Keratinocyte (primary cell): ENCODE data around the gene HAAO. TPM values are rescaled to one million over a fixed set of nuclear protein-coding genes. Genes with fewer than 3 reads are reported as not detected.

Experiments used
- DNase-seq: peaks from one replicate; pipeline ENCODE4 v3.0.0-alpha.2; 2011; ENCODE audit warnings: low read depth, missing footprints, low spot score
- FAIRE-seq: peaks from 2 replicates; lab custom pipeline; 2011; peaks lifted over from hg19 to GRCh38; lab: Jason Lieb, UNC
- H2AFZ ChIP-seq: 2 replicates; pipeline ENCODE4 v1.6.0; 2012; ENCODE audit warnings: low read length, control low read depth, inconsistent platforms; ENCODE audit not compliant: control insufficient read depth
- H3K27ac ChIP-seq: 2 replicates; pipeline ENCODE4 v1.5.1; 2011; ENCODE audit warnings: low read length; ENCODE audit not compliant: control insufficient read depth, insufficient read depth
- H3K27me3 ChIP-seq: 3 replicates; pipeline ENCODE4 v1.6.0; 2011; ENCODE audit warnings: low read length; ENCODE audit not compliant: control insufficient read depth, insufficient read depth; ENCODE audit errors: extremely low read depth
- H3K36me3 ChIP-seq, 2 experiments: 2 replicates in 1 of 2; 3 replicates in 1 of 2; pipeline ENCODE4 v1.5.1; 2011; ENCODE audit warnings: low read length in 2 of 2, mild to moderate bottlenecking in 1 of 2; ENCODE audit not compliant: control insufficient read depth in 2 of 2, insufficient read depth in 2 of 2; ENCODE audit errors: extremely low read depth in 1 of 2
- H3K4me1 ChIP-seq: 3 replicates; pipeline ENCODE4 v1.5.1; 2011; ENCODE audit warnings: low read length; ENCODE audit not compliant: control insufficient read depth, insufficient read depth; ENCODE audit errors: extremely low read depth
- H3K4me2 ChIP-seq: 3 replicates; pipeline ENCODE4 v1.6.0; 2011; ENCODE audit warnings: low read depth, low read length; ENCODE audit not compliant: control insufficient read depth, insufficient read depth; ENCODE audit errors: extremely low read depth
- H3K4me3 ChIP-seq, 3 experiments: fragments of 200-600 bp in 1 of 3; sonication (generic) in 1 of 3; 2 replicates in 2 of 3; 3 replicates in 1 of 3; pipeline ENCODE4 v1.5.1; 2011 to 2016; ENCODE audit warnings: low read length in 3 of 3, mild to moderate bottlenecking in 3 of 3, control low read depth in 2 of 3, inconsistent platforms in 1 of 3, low read depth in 1 of 3, mixed read lengths in 1 of 3, mixed run types in 1 of 3, moderate library complexity in 1 of 3; ENCODE audit not compliant: control insufficient read depth in 2 of 3, insufficient read depth in 2 of 3; ENCODE audit errors: extremely low read depth in 1 of 3
- H3K79me2 ChIP-seq: 2 replicates; pipeline ENCODE4 v1.6.0; 2012; ENCODE audit warnings: low read length; ENCODE audit not compliant: control insufficient read depth, insufficient read depth
- H3K9ac ChIP-seq: 3 replicates; pipeline ENCODE4 v1.6.0; 2011; ENCODE audit warnings: low read length; ENCODE audit not compliant: control insufficient read depth, insufficient read depth; ENCODE audit errors: extremely low read depth
- H3K9me1 ChIP-seq: 3 replicates; pipeline ENCODE4 v1.6.0; 2011; ENCODE audit warnings: low read length; ENCODE audit not compliant: control insufficient read depth, insufficient read depth; ENCODE audit errors: extremely low read depth
- H3K9me3 ChIP-seq: 2 replicates; pipeline ENCODE4 v1.5.1; 2012; ENCODE audit warnings: low read depth, low read length; ENCODE audit not compliant: control insufficient read depth
- H4K20me1 ChIP-seq: 3 replicates; pipeline ENCODE4 v1.6.0; 2011; ENCODE audit warnings: low read length; ENCODE audit not compliant: control insufficient read depth, insufficient read depth; ENCODE audit errors: extremely low read depth
- CTCF ChIP-seq, 3 experiments: IDR thresholded peaks in 1 of 3; conservative IDR thresholded peaks in 1 of 3; optimal IDR thresholded peaks in 1 of 3; 2 replicates in 2 of 3; 3 replicates in 1 of 3; pipeline versions ENCODE3 to v1.5.1; 2011; ENCODE audit warnings: low read length in 3 of 3, mild to moderate bottlenecking in 3 of 3, moderate library complexity in 2 of 3, control low read depth in 1 of 3, inconsistent platforms in 1 of 3; ENCODE audit not compliant: insufficient read depth in 2 of 3; ENCODE audit errors: extremely low read depth in 1 of 3
- EZH2 ChIP-seq: IDR thresholded peaks from one replicate; pipeline ENCODE4 v1.6.1; 2012; ENCODE audit warnings: inconsistent platforms, mild to moderate bottlenecking, low read length, moderate library complexity
- dilution Hi-C: fragments of 300-500 bp; cut with MboI; formaldehyde crosslinking; loops from one replicate; pipeline ENCODE4 v1.7.0; 2020; ENCODE audit warnings: low sequenced_read_pairs; ENCODE audit not compliant: extremely low pct_ligation_motif_present
- polyA plus RNA-seq, 5 experiments: library from polyadenylated mRNA; depleted of rRNA in 3 of 5; stranded (reverse) in 3 of 5; stranded (forward) in 1 of 5; unstranded in 1 of 5; fragments of >200 nt; gene quantifications; 1 replicate in 1 of 5; 2 replicates in 3 of 5; 3 replicates in 1 of 5; pipeline versions ENCODE4 v1.2.1 to v1.2.3, GENCODE V29; 2011 to 2012; ENCODE audit warnings: missing spikeins in 2 of 5, low read depth in 1 of 5, low replicate concordance in 1 of 5

Gene HAAO
- polyA plus RNA-seq, 1 donor (not counting 4 experiments of a cell fraction or from before 2014, with no cell fraction given): 0.08 TPM

DNA sequence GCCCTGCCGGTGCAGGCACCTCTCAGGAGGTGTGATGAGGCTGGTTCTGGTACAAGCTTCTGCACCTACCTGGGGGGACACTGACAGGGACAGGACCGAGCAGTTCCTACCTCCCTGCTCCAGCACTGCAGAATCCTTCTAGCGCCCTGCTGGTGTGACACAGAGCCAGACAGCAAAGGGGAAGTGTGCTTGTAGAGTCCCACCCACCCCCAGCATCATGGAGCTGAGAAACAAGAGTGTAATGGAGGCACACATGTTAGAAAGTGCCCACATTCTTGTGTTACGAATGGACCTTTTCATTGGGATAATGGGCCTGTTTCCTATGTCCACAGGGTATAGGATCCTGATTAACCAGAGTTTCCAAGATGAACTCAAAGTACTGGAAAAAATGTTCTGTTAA lies 66.7 kb downstream of the HAAO start:
- Histone ChIP-seq H3K4me1 (peaks cover 6% of the 10 kb centered on the region), H4K20me1 (no peaks in the 10 kb centered on the region), H3K4me3 (no peak overlapping the region), H3K4me2 (no peak overlapping the region), H3K9ac (no peak overlapping the region), H3K27ac (no peak overlapping the region), H3K9me3 (no peaks in the 10 kb centered on the region), H3K79me2 (no peaks in the 10 kb centered on the region), H3K27me3 (no peaks in the 10 kb centered on the region), H3K36me3 (no peaks in the 10 kb centered on the region), H3K9me1 (no peaks in the 10 kb centered on the region), H2AFZ (peak overlapping the region; percentile 17)
- FAIRE-seq (no peak), DNase-seq (peak; percentile 13)
- TF ChIP-seq EZH2 (no peak), CTCF (optimal IDR thresholded peaks at IDR 0.05 in 1 of 3, IDR thresholded peaks at IDR 0.05 in 1 of 3, conservative IDR thresholded peaks at IDR 0.05 in 1 of 3; ENCODE audit: extremely low read depth in 1 of 3, insufficient read depth in 2 of 3, low read length in 3 of 3) (no peak)
- dilution Hi-C loops: no loop called here

- Histone ChIP-seq H3K36me3 (no peaks in the 10 kb centered on the region), H3K4me2 (no peak overlapping the region), H3K4me1 (peaks cover 6% of the 10 kb centered on the region), H3K79me2 (no peaks in the 10 kb centered on the region), H3K9ac (no peak overlapping the region), H4K20me1 (no peaks in the 10 kb centered on the region), H3K27ac (no peak overlapping the region), H3K4me3 (no peak overlapping the region), H2AFZ (no peak overlapping the region), H3K27me3 (no peaks in the 10 kb centered on the region), H3K9me3 (no peaks in the 10 kb centered on the region), H3K9me1 (no peaks in the 10 kb centered on the region)
- dilution Hi-C loops: no loop called here
- no peak for TF ChIP-seq CTCF (optimal IDR thresholded peaks at IDR 0.05 in 1 of 3, IDR thresholded peaks at IDR 0.05 in 1 of 3, conservative IDR thresholded peaks at IDR 0.05 in 1 of 3; ENCODE audit: extremely low read depth in 1 of 3, insufficient read depth in 2 of 3, low read length in 3 of 3)
- TF ChIP-seq EZH2: no peak
- DNase-seq: no peak
- FAIRE-seq: no peak
Observed at GRCh38 chr2:42724886-42725285, 67.5 kb downstream of the HAAO start.
